SU-DHL-6 (cell line): ENCODE measurements around the gene BCAS3.

Experiments used
- H2AFZ ChIP-seq: fragments of 200-600 bp; sonication (generic); 2 replicates; pipeline ENCODE4 v1.6.1; 2014; ENCODE audit warnings: low read depth, mild to moderate bottlenecking, moderate library complexity, mixed read lengths, antibody characterized with exemption, low read length; ENCODE audit not compliant: severe bottlenecking
- H3F3A ChIP-seq: fragments of 200-600 bp; shearing (Covaris generic); 2 replicates; pipeline ENCODE4 v1.6.0; 2016; ENCODE audit warnings: antibody characterized with exemption, mild to moderate bottlenecking; ENCODE audit not compliant: insufficient read depth
- H3K27ac ChIP-seq: fragments of 200-600 bp; sonication (generic); 2 replicates; pipeline ENCODE4 v1.5.1; 2016; ENCODE audit warnings: low read depth, mild to moderate bottlenecking, low read length, moderate library complexity, mixed read lengths
- H3K27me3 ChIP-seq: fragments of 200-600 bp; sonication (generic), shearing (Covaris generic); 2 replicates; pipeline ENCODE4 v1.6.0; 2014; ENCODE audit warnings: mild to moderate bottlenecking, low read length
- H3K36me3 ChIP-seq: fragments of 200-600 bp; sonication (generic); 2 replicates; pipeline ENCODE4 v1.6.1; 2014; ENCODE audit warnings: mild to moderate bottlenecking, low read length, mixed read lengths
- H3K4me2 ChIP-seq: fragments of 300-600, 200-600 bp; shearing (Covaris generic), sonication (generic); 2 replicates; pipeline ENCODE4 v1.6.0; 2014; ENCODE audit warnings: low read length, low read depth, mild to moderate bottlenecking; ENCODE audit not compliant: poor library complexity, severe bottlenecking
- H3K4me3 ChIP-seq: fragments of 200-600 bp; sonication (generic); 2 replicates; pipeline ENCODE4 v1.5.1; 2014; ENCODE audit warnings: antibody characterized with exemption, low read length, mild to moderate bottlenecking, mixed read lengths; ENCODE audit not compliant: insufficient read depth, poor library complexity, severe bottlenecking
- H3K79me2 ChIP-seq: fragments of 200-600 bp; sonication (generic); 2 replicates; pipeline ENCODE4 v1.6.1; 2014; ENCODE audit warnings: mild to moderate bottlenecking, low read length, moderate library complexity; ENCODE audit not compliant: insufficient read depth
- H3K9ac ChIP-seq: fragments of 200-600 bp; sonication (generic); 2 replicates; pipeline ENCODE4 v1.7.0; 2014; ENCODE audit warnings: mild to moderate bottlenecking, low read length
- H3K9me2 ChIP-seq: fragments of 200-600 bp; sonication (generic); replicated peaks from 2 replicates; pipeline ENCODE4 v1.6.1; 2014; ENCODE audit warnings: low read length; ENCODE audit not compliant: insufficient read depth
- H3K9me3 ChIP-seq: fragments of 200-600 bp; sonication (generic); 2 replicates; pipeline ENCODE4 v1.6.1; 2014; ENCODE audit warnings: low read length, mixed read lengths; ENCODE audit not compliant: insufficient read depth
- H4K20me1 ChIP-seq: fragments of 200-600 bp; sonication (generic); 2 replicates; pipeline ENCODE4 v1.6.1; 2014; ENCODE audit warnings: low read depth, mild to moderate bottlenecking, antibody characterized with exemption, low read length, moderate library complexity, mixed read lengths
- CTCF ChIP-seq: fragments of 200-600 bp; sonication (generic); IDR thresholded peaks from one replicate; pipeline ENCODE4 v1.5.1; 2017; ENCODE audit warnings: antibody characterized with exemption, mild to moderate bottlenecking, low read length, moderate library complexity; ENCODE audit not compliant: insufficient read depth, poor library complexity, severe bottlenecking
- EZH2phosphoT487 ChIP-seq: fragments of 200-600 bp; sonication (generic), shearing (Covaris generic); conservative IDR thresholded peaks from 2 replicates; pipeline ENCODE4 v1.6.1; 2018; ENCODE audit warnings: mild to moderate bottlenecking, antibody characterized with exemption, low read length, moderate library complexity, mixed read lengths

Gene BCAS3

GRCh38 chr17:60679287-60679686 is 1.6 kb downstream of the BCAS3 start:
- Histone ChIP-seq H3K27me3 (no peaks in the 10 kb centered on the region), H3K9me3 (0 out of 2 replicates have a peak, but pooled peaks cover 4% of the 10 kb centered on the region), H2AFZ (no peak overlapping the region), H3K4me3 (no peak overlapping the region), H3K36me3 (no peaks in the 10 kb centered on the region), H3K27ac (no peak overlapping the region), H3K9ac (no peak overlapping the region), H4K20me1 (no peaks in the 10 kb centered on the region), H3K79me2 (no peaks in the 10 kb centered on the region), H3K4me2 (no peak overlapping the region), H3F3A (no peaks in the 10 kb centered on the region), H3K9me2 (no peaks in the 10 kb centered on the region)
- TF ChIP-seq CTCF: no peak
- no peak for TF ChIP-seq EZH2phosphoT487

- Histone ChIP-seq H3K36me3 (no peaks in the 10 kb centered on the region), H3K79me2 (no peaks in the 10 kb centered on the region), H3K4me3 (no peak overlapping the region), H3K4me2 (no peak overlapping the region), H3K9me3 (no peaks in the 10 kb centered on the region), H3F3A (no peaks in the 10 kb centered on the region), H3K27me3 (no peaks in the 10 kb centered on the region), H3K9me2 (no peaks in the 10 kb centered on the region), H3K9ac (no peak overlapping the region), H2AFZ (no peak overlapping the region), H3K27ac (no peak overlapping the region), H4K20me1 (no peaks in the 10 kb centered on the region)
- TF ChIP-seq CTCF (no peak), EZH2phosphoT487 (no peak)
Observed at GRCh38 chr17:60680754-60681153, 3.1 kb downstream of the BCAS3 start.

- Histone ChIP-seq H3K9me3 (no peaks in the 10 kb centered on the region), H3K36me3 (no peaks in the 10 kb centered on the region)
- TF ChIP-seq EZH2phosphoT487: no peak
- TF ChIP-seq CTCF: no peak
Observed at GRCh38 chr17:60685437-60685836, 7.8 kb downstream of the BCAS3 start.

More at GRCh38 chr17:60685437-60685836, 7.8 kb downstream of the BCAS3 start:
- Histone ChIP-seq H3K79me2 (no peaks in the 10 kb centered on the region), H3K9ac (no peak overlapping the region), H3K9me2 (no peaks in the 10 kb centered on the region), H3K4me2 (no peak overlapping the region), H3K4me3 (no peak overlapping the region), H3K27ac (no peak overlapping the region), H4K20me1 (no peaks in the 10 kb centered on the region), H3F3A (no peaks in the 10 kb centered on the region), H3K27me3 (no peaks in the 10 kb centered on the region), H2AFZ (no peak overlapping the region)
